Peyer's patch (tissue), 4 donors: ENCODE data around the gene ORAI3.

Experiments
- CTCF ChIP-seq, 6 experiments: fragments of 450-650 bp in 4 of 6; fragments of 200-600 bp in 2 of 6; sonication (generic) in 1 of 6; IDR thresholded peaks; one replicate each; pipeline ENCODE4 v1.5.1; 2017 to 2019; ENCODE audit warnings: antibody characterized with exemption in 6 of 6, mild to moderate bottlenecking in 3 of 6, moderate library complexity in 1 of 6
- POLR2A ChIP-seq, 2 donors: fragments of 450-650 bp; IDR thresholded peaks; one replicate each; pipeline ENCODE4 v1.5.1; 2017; ENCODE audit warnings: antibody characterized with exemption in 2 of 2, mild to moderate bottlenecking in 2 of 2, moderate library complexity in 2 of 2

- TF ChIP-seq CTCF (IDR thresholded peaks at IDR 0.05) (no peak), POLR2A (IDR thresholded peaks at IDR 0.05) (no peak)
Observed at GRCh38 chr16:30947541-30947858, 1.4 kb upstream of the ORAI3 start.
